Upper lobe of left lung (tissue), 6 donors: ENCODE data around the gene GSK3A. TPM values are rescaled to one million over a fixed set of nuclear protein-coding genes. Genes with fewer than 3 reads are reported as not detected.

ENCODE experiments used
- ATAC-seq, 2 donors: fragments of 200-7000 bp; cut with Tn5 transposase; one replicate each; pipeline ENCODE4 v1.9.1; 2022; ENCODE audit warnings: mild to moderate bottlenecking in 2 of 2, moderate library complexity in 2 of 2; ENCODE audit not compliant: low FRiP score in 2 of 2
- DNase-seq, 2 donors: peaks; one replicate each; pipeline ENCODE4 v3.0.0-alpha.2; 2019 to 2020
- H3K27ac ChIP-seq, 4 donors: fragments of 200-600 bp; sonication (generic); one replicate each; pipeline ENCODE4 v1.5.1; 2016 to 2019
- H3K27me3 ChIP-seq, 4 donors: fragments of 200-600 bp; sonication (generic); one replicate each; pipeline ENCODE4 v1.5.1; 2017 to 2019
- H3K36me3 ChIP-seq, 4 donors: fragments of 200-600 bp; sonication (generic); one replicate each; pipeline ENCODE4 v1.5.1; 2016 to 2019
- H3K4me1 ChIP-seq, 4 donors: fragments of 200-600 bp; sonication (generic); one replicate each; pipeline ENCODE4 v1.5.1; 2018 to 2019
- H3K4me3 ChIP-seq, 4 donors: fragments of 200-600 bp; sonication (generic); one replicate each; pipeline ENCODE4 v1.5.1; 2017 to 2019; ENCODE audit warnings: mild to moderate bottlenecking in 2 of 4, moderate library complexity in 1 of 4
- H3K9me3 ChIP-seq, 4 donors: fragments of 200-600 bp; sonication (generic); one replicate each; pipeline ENCODE4 v1.5.1; 2018 to 2019
- CTCF ChIP-seq, 6 experiments: fragments of 450-650 bp in 4 of 6; fragments of 200-600 bp in 2 of 6; sonication (generic) in 2 of 6; IDR thresholded peaks; one replicate each; pipeline ENCODE4 v1.5.1; 2016 to 2019; ENCODE audit warnings: antibody characterized with exemption in 6 of 6
- EP300 ChIP-seq, 4 donors: sonication (generic); formaldehyde crosslinking; IDR thresholded peaks; one replicate each; pipeline ENCODE4 v1.5.1; 2017; ENCODE audit warnings: antibody characterized with exemption in 4 of 4, control low read depth in 2 of 4
- POLR2A ChIP-seq, 4 donors: fragments of 450-650 bp; IDR thresholded peaks; one replicate each; pipeline ENCODE4 v1.5.1; 2016 to 2017; ENCODE audit warnings: antibody characterized with exemption in 4 of 4, mild to moderate bottlenecking in 2 of 4
- POLR2AphosphoS5 ChIP-seq, 2 donors: sonication (generic); formaldehyde crosslinking; IDR thresholded peaks; one replicate each; pipeline ENCODE4 v1.5.1; 2017; ENCODE audit warnings: antibody characterized with exemption in 2 of 2
- WGBS, 2 donors: methylation state at CpG; one replicate each; pipeline ENCODE4 v1.1.5; 2017 to 2018; 5-methylcytosine and 5-hydroxymethylcytosine counted together
- total RNA-seq, 6 donors: library from RNA; depleted of rRNA in 4 of 6; stranded (reverse); fragments of >200 nt in 4 of 6; gene quantifications; one replicate each; pipeline versions ENCODE4 v1.1.0 to v1.2.1, GENCODE V29; 2016 to 2021
- donor health status: DM: no; HTN: no; CAD: no; lungs with moderate emphysema.
- donor health status: DM: no; HTN: yes; CAD: no; lungs with severe emphysema.

Gene GSK3A
- total RNA-seq, 6 donors from 2014 or later = 33.2 to 46.9 (median 39.1) TPM

- no peak for ATAC-seq
Observed at GRCh38 chr19:42273407-42274064, 31.1 kb upstream of the GSK3A start.

GRCh38 chr19:42272989-42273406, 30.6 kb upstream of the GSK3A start:
- 97% methylated on average over 12 to 21 of the region's 23 CpGs for WGBS, 2 donors
- ATAC-seq (no peak), DNase-seq (peak in 1 of 2 donors; percentile 82)
- Histone ChIP-seq H3K36me3 (peaks cover 17 to 49% (median 33%) of the 10 kb centered on the region in 4 donors), H3K27ac (no peak overlapping the region), H3K4me3 (no peak overlapping the region), H3K9me3 (no peaks in the 10 kb centered on the region), H3K27me3 (no peaks in the 10 kb centered on the region), H3K4me1 (peaks cover 45 to 71% (median 48%) of the 10 kb centered on the region in 4 donors)
- TF ChIP-seq CTCF (IDR thresholded peaks at IDR 0.05) (no peak), EP300 (IDR thresholded peaks at IDR 0.05) (no peak), POLR2AphosphoS5 (IDR thresholded peaks at IDR 0.05) (no peak), POLR2A (IDR thresholded peaks at IDR 0.05) (no peak)

More at GRCh38 chr19:42273407-42274064, 31.1 kb upstream of the GSK3A start:
- Histone ChIP-seq H3K4me3 (no peak overlapping the region), H3K36me3 (peaks cover 17 to 49% (median 33%) of the 10 kb centered on the region in 4 donors), H3K27me3 (no peaks in the 10 kb centered on the region), H3K27ac (no peak overlapping the region), H3K9me3 (no peaks in the 10 kb centered on the region), H3K4me1 (peaks cover 51 to 76% (median 54%) of the 10 kb centered on the region in 4 donors)
- no peak for TF ChIP-seq EP300 (IDR thresholded peaks at IDR 0.05)
- TF ChIP-seq POLR2A (IDR thresholded peaks at IDR 0.05) = no peak
- TF ChIP-seq POLR2AphosphoS5 (IDR thresholded peaks at IDR 0.05) = no peak
- peak in 1 of 2 donors; percentile 80 for DNase-seq
- WGBS, 2 donors = 93% methylated on average over 35 to 41 of the region's 43 CpGs

- DNase-seq = peak; percentile 18 to 65
Observed at GRCh38 chr19:42272535-42272897, 30.1 kb upstream of the GSK3A start.

GRCh38 chr19:42271861-42272534, 29.6 kb upstream of the GSK3A start:
- no peaks in the 10 kb centered on the region for H3K27me3 ChIP-seq
- TF ChIP-seq POLR2AphosphoS5 (IDR thresholded peaks at IDR 0.05) (no peak), CTCF (IDR thresholded peaks at IDR 0.05) (no peak), EP300 (IDR thresholded peaks at IDR 0.05) (no peak), POLR2A (IDR thresholded peaks at IDR 0.05) (no peak)
- peak; percentile 21 to 73 for DNase-seq
- peaks cover 17 to 49% (median 33%) of the 10 kb centered on the region in 4 donors for H3K36me3 ChIP-seq
- H3K9me3 ChIP-seq = no peaks in the 10 kb centered on the region
- 84 to 90% methylated on average over 18 to 19 of the region's 35 CpGs for WGBS, 2 donors
- H3K4me1 ChIP-seq = peaks cover 40 to 69% (median 44%) of the 10 kb centered on the region in 4 donors
- peak overlapping the region in 2 of 4 donors; percentile 95 to 97 for H3K27ac ChIP-seq
- ATAC-seq = no peak
- H3K4me3 ChIP-seq = no peak overlapping the region

More at GRCh38 chr19:42272535-42272897, 30.1 kb upstream of the GSK3A start:
- WGBS, 2 donors = 100% methylated on average over 2 of the region's 9 CpGs; no CpG with 5 or more reads in 1 of the 2 donors
- Histone ChIP-seq H3K27ac (no peak overlapping the region), H3K4me1 (peaks cover 45 to 71% (median 48%) of the 10 kb centered on the region in 4 donors), H3K27me3 (no peaks in the 10 kb centered on the region), H3K4me3 (no peak overlapping the region), H3K9me3 (no peaks in the 10 kb centered on the region), H3K36me3 (peaks cover 17 to 49% (median 33%) of the 10 kb centered on the region in 4 donors)
- TF ChIP-seq POLR2AphosphoS5 (IDR thresholded peaks at IDR 0.05) (no peak), POLR2A (IDR thresholded peaks at IDR 0.05) (no peak), EP300 (IDR thresholded peaks at IDR 0.05) (no peak), CTCF (IDR thresholded peaks at IDR 0.05) (no peak)
- ATAC-seq = no peak

GRCh38 chr19:42271045-42271419, 28.6 kb upstream of the GSK3A start:
- DNase-seq = peak in 1 of 2 donors; percentile 25
- peak overlapping the region in 3 of 4 donors; percentile 62 to 76 (median 69) for H3K4me3 ChIP-seq

More at GRCh38 chr19:42271045-42271419, 28.6 kb upstream of the GSK3A start:
- WGBS, 2 donors = 43% methylated on average over 3 of the region's 3 CpGs; no CpG with 5 or more reads in 1 of the 2 donors
- no peak for ATAC-seq
- TF ChIP-seq POLR2A (IDR thresholded peaks at IDR 0.05) = no peak
- Histone ChIP-seq H3K36me3 (peaks cover 17 to 44% (median 33%) of the 10 kb centered on the region in 4 donors), H3K9me3 (no peaks in the 10 kb centered on the region), H3K27me3 (no peaks in the 10 kb centered on the region), H3K4me1 (peaks cover 31 to 60% (median 38%) of the 10 kb centered on the region in 4 donors), H3K27ac (peak overlapping the region; percentile 95 to 98 (median 97))
